Measurements from ENCODE around the gene SVIL. TPM values are rescaled to one million over a fixed set of nuclear protein-coding genes. Genes with fewer than 3 reads are reported as not detected.

The SVIL gene
- total RNA-seq, 3 donors from 2014 or later = 67.6 to 1,278 (median 86.0) TPM

- H3K9me3 ChIP-seq = no peaks in the 10 kb centered on the region
- intact Hi-C loops (cut with DNase I, micrococcal nuclease) = no loop called here
- no peak for DNase-seq
- peaks cover 27% of the 10 kb centered on the region for H3K4me1 ChIP-seq (ENCODE audit: low read depth)
- no peak for ATAC-seq
- TF ChIP-seq CTCF (IDR thresholded peaks at IDR 0.05) = no peak
- no peaks in the 10 kb centered on the region for H3K36me3 ChIP-seq (ENCODE audit: low read depth)
- H3K4me3 ChIP-seq = no peak overlapping the region
Measured at GRCh38 chr10:29534590-29534989, 100.2 kb downstream of the SVIL start.

GRCh38 chr10:29533696-29534285, 101.0 kb downstream of the SVIL start:
- Histone ChIP-seq H3K36me3 (ENCODE audit: low read depth) (no peaks in the 10 kb centered on the region), H3K9me3 (no peaks in the 10 kb centered on the region), H3K4me1 (ENCODE audit: low read depth) (peaks cover 27% of the 10 kb centered on the region), H3K4me3 (no peak overlapping the region)
- intact Hi-C loops (cut with DNase I, micrococcal nuclease) = no loop called here
- DNase-seq (peak in 1 of 3 donors; percentile 46), ATAC-seq (peak; percentile 28)
- no peak for TF ChIP-seq CTCF (IDR thresholded peaks at IDR 0.05)

- intact Hi-C loops (cut with DNase I, micrococcal nuclease) = no loop called here
- H3K36me3 ChIP-seq (ENCODE audit: low read depth) = no peaks in the 10 kb centered on the region
- no peak for ATAC-seq
- H3K4me1 ChIP-seq (ENCODE audit: low read depth) = peaks cover 27% of the 10 kb centered on the region
- no peak for DNase-seq
- no peaks in the 10 kb centered on the region for H3K9me3 ChIP-seq
- TF ChIP-seq CTCF (IDR thresholded peaks at IDR 0.05) = no peak
- no peak overlapping the region for H3K4me3 ChIP-seq
Measured at GRCh38 chr10:29533046-29533445, 101.7 kb downstream of the SVIL start.

- TF ChIP-seq CTCF (IDR thresholded peaks at IDR 0.05) = no peak
- DNase-seq (no peak), ATAC-seq (no peak)
- Histone ChIP-seq H3K4me1 (ENCODE audit: low read depth) (peaks cover 26% of the 10 kb centered on the region), H3K36me3 (ENCODE audit: low read depth) (no peaks in the 10 kb centered on the region), H3K9me3 (no peaks in the 10 kb centered on the region), H3K4me3 (no peak overlapping the region)
- intact Hi-C loops (cut with DNase I, micrococcal nuclease) = no loop called here
Measured at GRCh38 chr10:29532256-29532878, 102.4 kb downstream of the SVIL start.

GRCh38 chr10:29530112-29530976, 104.4 kb downstream of the SVIL start:
- H3K36me3 ChIP-seq (ENCODE audit: low read depth) = no peaks in the 10 kb centered on the region
- TF ChIP-seq CTCF (IDR thresholded peaks at IDR 0.05) = no peak
- intact Hi-C loops (cut with DNase I, micrococcal nuclease) = no loop called here

More at GRCh38 chr10:29530112-29530976, 104.4 kb downstream of the SVIL start:
- no peak for ATAC-seq
- Histone ChIP-seq H3K4me1 (ENCODE audit: low read depth) (peaks cover 6% of the 10 kb centered on the region), H3K9me3 (no peaks in the 10 kb centered on the region), H3K4me3 (no peak overlapping the region)
- no peak for DNase-seq
